GM19467 (cell line): Measurements from ENCODE around the gene PTOV1.

ENCODE experiments used
- ATAC-seq: cut with Tn5 transposase; IDR thresholded peaks from one replicate; pipeline ENCODE4 v1.9.1; 2021; ENCODE audit warnings: mild to moderate bottlenecking, moderate library complexity; ENCODE audit not compliant: unreplicated experiment

The PTOV1 gene

GRCh38 chr19:49850487-49851342 lies at the start of gene PTOV1:
Gene PTOV1 (plus strand): TSS chr19:49851159.
- ATAC-seq = peak; percentile 64

- no peak for ATAC-seq
Measured at GRCh38 chr19:49801401-49801888, 49.5 kb upstream of the PTOV1 start.

- ATAC-seq = no peak
Measured at GRCh38 chr19:49801966-49802661, 48.8 kb upstream of the PTOV1 start.

- ATAC-seq = no peak
Measured at GRCh38 chr19:49802836-49803528, 48.0 kb upstream of the PTOV1 start.

GRCh38 chr19:49803529-49803856 lies 47.5 kb upstream of the PTOV1 start:
- ATAC-seq = no peak

- ATAC-seq = no peak
Measured at GRCh38 chr19:49805822-49806619, 44.9 kb upstream of the PTOV1 start.

- no peak for ATAC-seq
Measured at GRCh38 chr19:49806620-49806959, 44.4 kb upstream of the PTOV1 start.

- ATAC-seq = no peak
Measured at GRCh38 chr19:49807058-49807903, 43.7 kb upstream of the PTOV1 start.

GRCh38 chr19:49807904-49808675 lies 42.9 kb upstream of the PTOV1 start:
- ATAC-seq = no peak

GRCh38 chr19:49808711-49809159 lies 42.2 kb upstream of the PTOV1 start:
- no peak for ATAC-seq

GRCh38 chr19:49809160-49809940 lies 41.6 kb upstream of the PTOV1 start:
- no peak for ATAC-seq

- no peak for ATAC-seq
Measured at GRCh38 chr19:49809941-49810389, 41.0 kb upstream of the PTOV1 start.

GRCh38 chr19:49811328-49811727 lies 39.6 kb upstream of the PTOV1 start:
- ATAC-seq = no peak

GRCh38 chr19:49812452-49812996 lies 38.4 kb upstream of the PTOV1 start:
- ATAC-seq = no peak

- peak; percentile 40 for ATAC-seq
Measured at GRCh38 chr19:49812997-49813861, 37.7 kb upstream of the PTOV1 start, which contains the start of gene FUZ. Gene FUZ (minus strand): TSS chr19:49813292. CDS start chr19:49813106, 186 bp downstream.

GRCh38 chr19:49814010-49814409 lies 36.9 kb upstream of the PTOV1 start:
- ATAC-seq = no peak

- no peak for ATAC-seq
Measured at GRCh38 chr19:49816590-49816989, 34.4 kb upstream of the PTOV1 start.
